ENCODE data around the gene POMZP3.
"Not testable (repeated sequence)": the region's sequence is repeated elsewhere in the genome, so short reads cannot be mapped to it uniquely, and the experiment has no call there.

DNA sequence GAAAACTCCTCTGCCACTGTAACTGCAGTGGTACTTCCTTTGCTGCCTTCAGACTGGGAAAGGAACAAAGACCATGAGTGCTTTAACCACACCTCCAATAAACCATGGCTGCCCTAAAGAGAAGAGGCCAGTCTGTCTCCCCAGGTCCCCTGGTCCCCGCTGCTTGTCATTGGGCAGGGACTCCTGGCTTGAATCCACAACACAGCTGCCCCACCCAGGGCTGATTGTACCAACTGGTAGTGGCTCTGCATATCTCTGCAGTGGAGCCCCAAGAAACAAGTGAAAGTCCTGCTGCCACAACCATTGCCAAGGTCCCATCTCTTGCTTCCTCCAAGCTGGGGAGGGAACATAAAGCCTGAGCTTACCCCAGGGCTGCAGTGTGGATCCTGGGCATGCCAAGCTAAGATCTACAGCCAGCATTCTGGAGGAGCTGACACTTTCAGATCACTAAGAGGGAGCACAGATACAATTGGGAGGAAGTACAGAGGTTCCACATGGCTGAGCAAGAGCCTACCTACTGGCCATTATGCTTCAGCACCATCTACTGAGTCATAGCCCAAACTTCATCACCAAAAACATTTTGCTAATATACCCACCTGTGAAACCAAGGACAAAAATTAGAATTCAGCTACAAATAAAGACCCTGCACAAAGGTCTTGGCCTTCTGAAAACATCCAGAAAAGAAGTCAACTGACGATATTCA is 35.3 kb downstream of the POMZP3 start:
- TF ChIP-seq ELF4 (IDR thresholded peaks at IDR 0.05); CTBP1 (IDR thresholded peaks at IDR 0.05; ENCODE audit: borderline replicate concordance); SUZ12 (IDR thresholded peaks at IDR 0.05); FOXM1 (IDR thresholded peaks at IDR 0.05; ENCODE audit: borderline replicate concordance); SP1 (IDR thresholded peaks at IDR 0.05); L3MBTL2 (conservative IDR thresholded peaks at IDR 0.05); TARDBP (IDR thresholded peaks at IDR 0.05); NFRKB (IDR thresholded peaks at IDR 0.05); FOXK2 (IDR thresholded peaks at IDR 0.05): not testable (repeated sequence)
